ENCODE results near the gene RNH1. TPM values are rescaled to one million over a fixed set of nuclear protein-coding genes. Genes with fewer than 3 reads are reported as not detected.
A peak's percentile ranks its signal among the peaks of the same experiment; 100 is the strongest.

Gene RNH1
- total RNA-seq, 1 donor from 2014 or later, result 142 TPM

DNA sequence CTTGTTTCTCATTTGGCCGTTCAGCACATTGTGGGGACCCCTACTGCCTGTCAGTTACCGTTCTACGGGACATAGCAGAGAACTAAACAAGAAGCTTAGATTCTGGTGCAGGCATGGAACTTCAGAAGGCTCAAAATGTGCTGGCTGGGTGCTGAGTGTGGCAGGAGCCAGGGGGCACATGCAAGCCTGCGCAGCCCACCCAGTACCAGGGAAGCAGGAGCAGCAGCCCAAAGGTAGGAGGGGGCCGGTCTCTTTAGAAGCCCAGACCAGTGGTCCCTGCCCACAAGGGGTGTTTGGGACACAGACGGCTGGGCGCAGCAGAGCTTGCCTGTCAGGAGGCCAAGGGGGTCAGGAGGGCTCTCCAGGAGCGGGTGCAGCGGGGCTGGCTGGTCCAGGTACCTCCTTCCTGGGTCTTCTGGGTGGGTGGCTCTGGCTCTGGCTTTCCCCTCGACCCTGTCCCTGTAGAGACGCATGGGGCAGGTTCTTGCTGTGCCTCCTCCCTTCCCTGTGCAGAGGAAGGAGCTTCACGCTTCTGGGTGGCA lies 54.8 kb downstream of the RNH1 start:
- Histone ChIP-seq H3K36me3 (peaks cover 26% of the 10 kb centered on the region), H3K27me3 (ENCODE audit: low read depth) (no peaks in the 10 kb centered on the region), H3K4me1 (peaks cover 64% of the 10 kb centered on the region), H3K4me3 (peak overlapping the region; percentile 98), H3K9me3 (replicated peaks) (no peaks in the 10 kb centered on the region), H3K27ac (replicated peaks) (no peak overlapping the region)
- TF ChIP-seq, protein P1, sequence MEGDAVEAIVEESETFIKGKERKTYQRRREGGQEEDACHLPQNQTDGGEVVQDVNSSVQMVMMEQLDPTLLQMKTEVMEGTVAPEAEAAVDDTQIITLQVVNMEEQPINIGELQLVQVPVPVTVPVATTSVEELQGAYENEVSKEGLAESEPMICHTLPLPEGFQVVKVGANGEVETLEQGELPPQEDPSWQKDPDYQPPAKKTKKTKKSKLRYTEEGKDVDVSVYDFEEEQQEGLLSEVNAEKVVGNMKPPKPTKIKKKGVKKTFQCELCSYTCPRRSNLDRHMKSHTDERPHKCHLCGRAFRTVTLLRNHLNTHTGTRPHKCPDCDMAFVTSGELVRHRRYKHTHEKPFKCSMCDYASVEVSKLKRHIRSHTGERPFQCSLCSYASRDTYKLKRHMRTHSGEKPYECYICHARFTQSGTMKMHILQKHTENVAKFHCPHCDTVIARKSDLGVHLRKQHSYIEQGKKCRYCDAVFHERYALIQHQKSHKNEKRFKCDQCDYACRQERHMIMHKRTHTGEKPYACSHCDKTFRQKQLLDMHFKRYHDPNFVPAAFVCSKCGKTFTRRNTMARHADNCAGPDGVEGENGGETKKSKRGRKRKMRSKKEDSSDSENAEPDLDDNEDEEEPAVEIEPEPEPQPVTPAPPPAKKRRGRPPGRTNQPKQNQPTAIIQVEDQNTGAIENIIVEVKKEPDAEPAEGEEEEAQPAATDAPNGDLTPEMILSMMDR (IDR thresholded peaks at IDR 0.05; ENCODE audit: borderline replicate concordance), result no peak
- no peak for DNase-seq
- intact Hi-C loops (cut with micrococcal nuclease), result no loop called here

DNA sequence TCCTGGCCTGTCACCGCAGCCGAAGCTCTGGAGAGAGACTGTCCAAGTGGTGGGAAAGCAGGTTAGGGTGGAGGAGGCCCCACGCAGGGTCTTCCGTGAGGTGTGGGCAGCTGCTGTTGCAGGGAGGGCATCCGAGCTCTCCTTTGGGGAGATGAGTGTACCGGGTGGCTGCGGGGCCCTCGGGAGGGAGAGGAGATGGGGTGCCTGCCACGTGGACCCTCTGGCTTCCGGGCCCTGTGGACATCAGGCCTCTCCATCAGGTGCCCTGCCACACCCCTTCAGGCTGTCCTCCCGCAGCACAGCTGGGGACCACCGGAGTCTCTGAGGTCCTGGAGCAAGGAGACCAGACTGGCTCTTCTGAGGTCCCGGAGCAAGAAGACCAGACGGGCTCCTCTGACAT lies 55.3 kb downstream of the RNH1 start:
- peaks cover 64% of the 10 kb centered on the region for H3K4me1 ChIP-seq
- H3K4me3 ChIP-seq, result peak overlapping the region; percentile 98
- peaks cover 26% of the 10 kb centered on the region for H3K36me3 ChIP-seq
- H3K27me3 ChIP-seq (ENCODE audit: low read depth), result no peaks in the 10 kb centered on the region
- intact Hi-C loops (cut with micrococcal nuclease), result no loop called here
- TF ChIP-seq, protein P1 (IDR thresholded peaks at IDR 0.05; ENCODE audit: borderline replicate concordance), result no peak
- no peak for DNase-seq
- H3K27ac ChIP-seq (replicated peaks), result peak overlapping the region; percentile 94
- no peaks in the 10 kb centered on the region for H3K9me3 ChIP-seq (replicated peaks)

DNA sequence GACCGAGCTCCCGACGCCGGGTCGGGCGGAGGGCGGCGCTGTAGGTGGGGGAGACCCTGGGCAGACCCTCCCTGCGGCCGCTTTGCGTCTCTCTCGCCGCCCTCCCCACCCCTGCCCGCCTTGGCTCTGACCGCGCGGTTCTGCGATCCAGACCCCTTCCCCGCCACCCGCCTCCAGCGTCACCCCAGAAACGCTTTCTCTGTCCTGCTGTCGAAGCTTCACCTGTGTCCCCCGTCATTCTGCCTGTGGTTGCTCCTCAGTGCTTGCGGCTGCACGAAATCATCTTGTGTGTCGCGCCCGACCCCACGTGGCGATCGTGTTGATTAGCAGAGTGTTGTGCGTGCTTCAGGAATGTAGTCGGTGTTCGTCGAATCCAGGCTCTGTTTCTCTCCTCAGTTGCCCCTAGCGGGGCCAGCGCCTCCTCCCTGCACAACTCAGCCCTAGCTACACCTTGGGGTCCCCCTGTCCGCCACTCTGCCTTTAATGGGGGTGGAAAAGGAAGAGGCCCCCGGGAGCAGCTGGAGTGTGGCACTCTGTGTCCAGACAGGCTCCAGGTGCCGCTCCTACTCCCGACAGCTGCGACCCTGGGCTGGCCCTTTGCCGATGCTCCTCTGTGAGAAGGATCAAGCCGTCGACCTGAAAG lies 56.1 kb downstream of the RNH1 start:
- H3K4me3 ChIP-seq, result peak overlapping the region; percentile 98
- H3K9me3 ChIP-seq (replicated peaks), result no peaks in the 10 kb centered on the region
- no peaks in the 10 kb centered on the region for H3K27me3 ChIP-seq (ENCODE audit: low read depth)
- H3K36me3 ChIP-seq, result peaks cover 26% of the 10 kb centered on the region
- H3K4me1 ChIP-seq, result peaks cover 57% of the 10 kb centered on the region
- TF ChIP-seq, protein P1 (IDR thresholded peaks at IDR 0.05; ENCODE audit: borderline replicate concordance), result no peak
- DNase-seq, result peak; percentile 47
- H3K27ac ChIP-seq (replicated peaks), result peak overlapping the region; percentile 94
- intact Hi-C loops (cut with micrococcal nuclease), result no loop called here

DNA sequence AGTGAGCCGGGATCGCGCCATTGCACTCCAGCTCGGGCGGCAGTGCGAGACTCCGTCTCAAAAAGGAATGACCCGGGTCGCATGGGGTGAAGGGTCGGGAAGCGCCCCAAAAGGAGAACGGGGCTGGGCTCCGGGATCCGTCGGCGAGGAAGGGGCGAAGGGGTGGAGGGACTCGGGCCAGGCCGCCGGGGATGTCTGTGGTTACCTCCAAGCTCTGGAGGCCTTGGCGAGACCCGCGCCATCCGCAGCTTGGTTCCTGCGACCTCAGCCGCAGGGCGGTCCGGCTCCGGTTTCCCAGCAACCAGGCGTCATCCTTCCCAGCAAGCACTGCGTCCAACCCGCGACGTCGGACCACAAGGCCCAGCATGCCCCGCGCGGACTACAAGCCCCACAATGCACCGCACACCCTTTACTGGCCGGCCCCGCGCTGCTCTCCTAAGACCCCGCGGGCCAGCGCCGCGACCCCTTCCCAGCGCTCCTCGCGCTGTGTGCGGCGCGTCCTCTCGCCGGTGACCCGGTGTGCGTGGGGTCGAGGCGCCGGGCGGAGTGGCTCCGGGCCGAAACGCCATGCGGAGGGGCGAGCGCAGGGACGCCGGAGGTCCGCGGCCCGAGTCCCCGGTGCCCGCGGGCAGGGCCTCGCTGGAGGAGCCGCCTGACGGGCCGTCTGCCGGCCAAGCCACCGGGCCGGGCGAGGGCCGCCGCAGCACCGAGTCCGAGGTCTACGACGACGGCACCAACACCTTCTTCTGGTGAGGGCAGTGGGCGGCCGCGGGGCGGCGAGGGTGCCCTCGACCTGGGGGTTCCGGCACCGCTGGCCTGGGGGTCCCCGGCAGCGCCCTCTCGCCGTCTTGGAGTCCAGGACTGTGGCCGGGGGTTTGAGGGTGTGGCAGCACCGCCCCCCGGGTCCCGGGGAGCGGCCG lies 56.9 kb downstream of the RNH1 start, which contains the start of gene PTDSS2:
PTDSS2 (plus strand) TSS at position 391 of the 920 bp plus-strand sequence; CDS start at position 568, 177 bp downstream.
- Histone ChIP-seq H3K4me3 (peak within 1 kb of the TSS; percentile 98), H3K27me3 (ENCODE audit: low read depth) (no peaks in the 10 kb centered on the region), H3K4me1 (peaks cover 49% of the 10 kb centered on the region), H3K36me3 (peaks cover 26% of the 10 kb centered on the region), H3K27ac (replicated peaks) (peak within 1 kb of the TSS; percentile 94), H3K9me3 (replicated peaks) (no peaks in the 10 kb centered on the region)
- peak; percentile 97 for DNase-seq
- intact Hi-C loops (cut with micrococcal nuclease), result no loop called here
- TF ChIP-seq, protein P1 (IDR thresholded peaks at IDR 0.05; ENCODE audit: borderline replicate concordance), result no peak

DNA sequence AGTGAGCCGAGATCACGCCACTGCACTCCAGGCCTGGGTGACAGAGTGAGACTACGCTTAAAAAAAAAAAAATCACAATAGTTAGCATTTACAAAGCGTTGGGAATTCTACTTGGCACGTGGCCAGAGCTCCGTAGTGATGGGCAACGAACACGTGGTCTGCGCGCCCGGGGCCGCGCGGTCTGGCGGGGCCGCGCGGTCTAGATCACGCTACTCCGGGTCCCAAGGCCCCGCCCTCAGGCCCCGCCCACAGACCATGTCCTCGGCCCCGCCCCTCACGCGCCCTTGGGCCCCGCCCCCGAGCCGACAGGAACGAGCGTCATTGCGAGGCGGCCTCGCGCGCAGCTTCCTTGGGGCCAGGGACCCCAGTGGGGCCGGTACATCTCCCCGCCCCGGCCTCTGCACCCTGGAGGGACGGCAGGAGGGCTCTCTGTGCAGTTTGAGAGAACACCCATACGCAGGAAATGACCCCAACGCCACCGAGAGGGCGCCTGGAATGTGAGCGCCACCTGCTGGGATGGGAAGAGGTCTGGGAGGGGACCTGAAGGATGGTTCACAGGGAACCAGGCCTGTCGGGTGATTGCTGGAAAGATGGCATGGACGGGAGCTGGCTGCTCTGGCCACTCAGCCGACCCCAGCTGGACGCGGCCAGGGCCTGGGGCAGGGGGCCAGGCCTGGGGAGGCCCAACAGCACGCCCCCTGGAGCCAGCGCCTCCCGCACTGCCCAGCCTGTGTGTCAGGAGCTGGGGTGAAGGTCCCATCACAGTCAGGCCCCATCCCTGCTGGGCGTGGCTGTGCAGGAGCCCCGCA lies 58.9 kb downstream of the RNH1 start:
- Histone ChIP-seq H3K36me3 (peaks cover 12% of the 10 kb centered on the region), H3K9me3 (replicated peaks) (no peaks in the 10 kb centered on the region), H3K4me3 (peak overlapping the region; percentile 98), H3K4me1 (peaks cover 58% of the 10 kb centered on the region), H3K27ac (replicated peaks) (peak overlapping the region; percentile 94), H3K27me3 (ENCODE audit: low read depth) (peaks cover 7% of the 10 kb centered on the region)
- DNase-seq, result peak; percentile 95
- intact Hi-C loops (cut with micrococcal nuclease), result no loop called here
- TF ChIP-seq, protein P1 (IDR thresholded peaks at IDR 0.05; ENCODE audit: borderline replicate concordance), result peak; percentile 88
